Osteoblast (primary cell): ENCODE data around the gene NBAS. TPM values are rescaled to one million over a fixed set of nuclear protein-coding genes. Genes with fewer than 3 reads are reported as not detected.

Experiments used
- DNase-seq: peaks from one replicate; pipeline ENCODE4 v3.0.0; 2011; ENCODE audit warnings: low spot score, mixed read lengths; ENCODE audit not compliant: insufficient read length; ENCODE audit errors: missing footprints
- H2AFZ ChIP-seq: 2 replicates; pipeline ENCODE4 v1.6.0; 2011; ENCODE audit warnings: mild to moderate bottlenecking, low read length
- H3K27ac ChIP-seq: 2 replicates; pipeline ENCODE4 v1.5.1; 2011; ENCODE audit warnings: mild to moderate bottlenecking, low read depth, low read length, moderate library complexity
- H3K27me3 ChIP-seq: 2 replicates; pipeline ENCODE4 v1.6.0; 2012; ENCODE audit warnings: mild to moderate bottlenecking, control low read depth, inconsistent platforms, low read length, moderate library complexity; ENCODE audit not compliant: insufficient read depth
- H3K36me3 ChIP-seq: 2 replicates; pipeline ENCODE4 v1.5.1; 2011; ENCODE audit warnings: mild to moderate bottlenecking, low read length, control low read depth, moderate library complexity; ENCODE audit not compliant: insufficient read depth
- H3K4me1 ChIP-seq: 2 replicates; pipeline ENCODE4 v1.5.1; 2011; ENCODE audit warnings: mild to moderate bottlenecking, low read length, control low read depth, moderate library complexity; ENCODE audit not compliant: insufficient read depth
- H3K4me2 ChIP-seq: 2 replicates; pipeline ENCODE4 v1.6.0; 2011; ENCODE audit warnings: mild to moderate bottlenecking, low read length; ENCODE audit not compliant: insufficient read depth
- H3K4me3 ChIP-seq: fragments of 200-600 bp; sonication (generic); 3 replicates; pipeline ENCODE4 v1.5.1; 2012; ENCODE audit warnings: mild to moderate bottlenecking, low read length, inconsistent platforms; ENCODE audit not compliant: insufficient read depth
- H3K79me2 ChIP-seq: 2 replicates; pipeline ENCODE4 v1.6.0; 2012; ENCODE audit warnings: mild to moderate bottlenecking, low read length, control low read depth, inconsistent platforms; ENCODE audit not compliant: insufficient read depth
- H3K9me3 ChIP-seq: 2 replicates; pipeline ENCODE4 v1.5.1; 2011; ENCODE audit warnings: low read depth, low read length, control low read depth
- H4K20me1 ChIP-seq: 2 replicates; pipeline ENCODE4 v1.6.0; 2012; ENCODE audit warnings: mild to moderate bottlenecking, low read length, control low read depth; ENCODE audit not compliant: insufficient read depth
- CTCF ChIP-seq: IDR thresholded peaks from 2 replicates; pipeline ENCODE4 v1.5.1; 2011; ENCODE audit warnings: mild to moderate bottlenecking, low read depth, low read length, moderate library complexity; ENCODE audit errors: extremely low read depth
- total RNA-seq: library from RNA; depleted of rRNA; stranded (reverse); fragments of >200 nt; gene quantifications from 2 replicates; pipeline ENCODE4 v1.2.3, GENCODE V29; 2012

Gene NBAS
- total RNA-seq, 1 donor = 98.1 TPM

GRCh38 chr2:15427987-15428386 is 133.1 kb downstream of the NBAS start:
- Histone ChIP-seq H3K79me2 (no peaks in the 10 kb centered on the region), H3K4me3 (no peak overlapping the region), H4K20me1 (peaks cover 3% of the 10 kb centered on the region), H3K27me3 (no peaks in the 10 kb centered on the region), H3K36me3 (peaks cover 8% of the 10 kb centered on the region), H3K27ac (no peak overlapping the region), H2AFZ (no peak overlapping the region), H3K4me2 (no peak overlapping the region), H3K4me1 (no peaks in the 10 kb centered on the region), H3K9me3 (no peaks in the 10 kb centered on the region)
- DNase-seq = no peak
- no peak for TF ChIP-seq CTCF

- H3K4me3 ChIP-seq = no peak overlapping the region
- no peak overlapping the region for H3K27ac ChIP-seq
- H3K9me3 ChIP-seq = no peaks in the 10 kb centered on the region
- no peak for TF ChIP-seq CTCF
- peaks cover 8% of the 10 kb centered on the region for H3K36me3 ChIP-seq
- H3K4me1 ChIP-seq = no peaks in the 10 kb centered on the region
- H3K4me2 ChIP-seq = no peak overlapping the region
- H3K27me3 ChIP-seq = no peaks in the 10 kb centered on the region
- no peaks in the 10 kb centered on the region for H3K79me2 ChIP-seq
- no peak for DNase-seq
- no peak overlapping the region for H2AFZ ChIP-seq
- H4K20me1 ChIP-seq = peaks cover 3% of the 10 kb centered on the region
Observed at GRCh38 chr2:15426606-15427005, 134.5 kb downstream of the NBAS start.

- H3K4me1 ChIP-seq = no peaks in the 10 kb centered on the region
- H3K27me3 ChIP-seq = no peaks in the 10 kb centered on the region
- peaks cover 8% of the 10 kb centered on the region for H3K36me3 ChIP-seq
- no peak overlapping the region for H2AFZ ChIP-seq
- H3K27ac ChIP-seq = no peak overlapping the region
- no peak overlapping the region for H3K4me3 ChIP-seq
- no peaks in the 10 kb centered on the region for H3K79me2 ChIP-seq
- peaks cover 3% of the 10 kb centered on the region for H4K20me1 ChIP-seq
- H3K4me2 ChIP-seq = no peak overlapping the region
- TF ChIP-seq CTCF = no peak
- no peak for DNase-seq
- H3K9me3 ChIP-seq = no peaks in the 10 kb centered on the region
Observed at GRCh38 chr2:15425712-15426111, 135.4 kb downstream of the NBAS start.

GRCh38 chr2:15421753-15422152 is 139.4 kb downstream of the NBAS start:
- Histone ChIP-seq H3K27ac (no peak overlapping the region), H3K4me3 (no peak overlapping the region), H4K20me1 (peaks cover 3% of the 10 kb centered on the region), H3K79me2 (no peaks in the 10 kb centered on the region), H3K36me3 (peaks cover 8% of the 10 kb centered on the region), H3K27me3 (no peaks in the 10 kb centered on the region), H2AFZ (no peak overlapping the region), H3K4me1 (no peaks in the 10 kb centered on the region), H3K4me2 (no peak overlapping the region), H3K9me3 (no peaks in the 10 kb centered on the region)
- no peak for DNase-seq
- no peak for TF ChIP-seq CTCF
